HG03432 (cell line): ENCODE results near the gene PHACTR3.

Experiments
- ATAC-seq: cut with Tn5 transposase; IDR thresholded peaks from one replicate; pipeline ENCODE4 v1.9.1; 2021; ENCODE audit warnings: mild to moderate bottlenecking, moderate library complexity; ENCODE audit not compliant: unreplicated experiment

PHACTR3 gene

DNA sequence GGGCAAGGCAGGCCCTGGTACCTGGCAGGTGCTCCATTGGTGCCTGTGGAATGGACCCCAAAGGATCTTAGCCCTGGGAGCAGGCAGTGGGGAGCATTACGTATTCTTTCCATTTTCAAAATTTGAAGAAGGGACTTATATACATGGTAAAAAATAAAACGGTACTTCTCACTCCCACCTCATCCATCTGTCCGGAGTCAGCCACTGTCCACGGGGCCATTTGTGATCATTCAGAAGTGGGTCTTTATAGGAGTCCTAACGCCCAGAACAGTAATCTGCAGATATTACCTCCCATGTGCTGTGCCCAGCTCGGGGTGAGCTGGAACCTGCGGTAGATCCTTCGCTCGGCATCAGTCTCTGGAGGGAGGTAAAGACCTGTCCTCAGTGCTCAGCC, 218.7 kb downstream of the PHACTR3 start:
- no peak for ATAC-seq

DNA sequence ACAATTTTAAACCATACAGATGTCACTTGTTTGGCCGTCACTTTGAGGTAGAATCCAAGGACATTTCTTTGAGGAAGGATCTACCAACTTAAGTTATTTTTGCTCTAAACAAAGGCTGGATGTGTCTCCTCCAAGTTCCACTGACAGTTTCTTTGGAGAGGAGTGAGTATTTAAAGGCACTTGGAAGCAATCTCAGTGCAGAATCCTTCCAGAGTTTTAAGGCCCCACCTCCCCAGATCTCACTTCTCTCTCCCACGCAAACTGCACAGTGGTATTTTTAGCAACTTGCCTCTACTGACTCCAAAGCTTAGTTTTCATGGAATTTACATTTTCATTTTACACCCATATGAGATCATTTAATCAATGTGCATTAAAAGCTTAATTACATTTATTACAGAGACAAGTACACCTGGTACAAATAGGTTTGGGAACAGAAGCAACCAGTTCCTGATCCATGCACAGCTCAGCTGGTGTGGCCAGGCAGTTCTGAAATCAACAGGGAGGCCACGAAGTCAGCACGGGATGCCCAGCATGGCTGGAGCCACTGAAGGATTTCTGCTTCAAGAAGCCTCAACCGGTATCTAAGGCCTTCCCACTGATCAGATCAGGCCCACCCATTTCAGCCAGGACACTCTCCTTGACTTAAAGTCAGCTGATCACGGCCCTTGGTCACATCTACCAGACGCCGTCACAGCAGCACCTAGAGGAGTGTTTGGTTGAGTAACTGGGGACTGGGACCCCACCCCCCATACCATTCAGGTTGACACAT, 219.3 kb downstream of the PHACTR3 start:
- no peak for ATAC-seq

GRCh38 chr20:59824711-59825562, 220.6 kb downstream of the PHACTR3 start:
- no peak for ATAC-seq

GRCh38 chr20:59825563-59825920, 221.2 kb downstream of the PHACTR3 start:
- no peak for ATAC-seq

GRCh38 chr20:59825944-59826759, 221.8 kb downstream of the PHACTR3 start:
- ATAC-seq = no peak

GRCh38 chr20:59827138-59828056, 223.1 kb downstream of the PHACTR3 start:
- no peak for ATAC-seq

- ATAC-seq = no peak
Observed at GRCh38 chr20:59828125-59829053, 224.0 kb downstream of the PHACTR3 start.

DNA sequence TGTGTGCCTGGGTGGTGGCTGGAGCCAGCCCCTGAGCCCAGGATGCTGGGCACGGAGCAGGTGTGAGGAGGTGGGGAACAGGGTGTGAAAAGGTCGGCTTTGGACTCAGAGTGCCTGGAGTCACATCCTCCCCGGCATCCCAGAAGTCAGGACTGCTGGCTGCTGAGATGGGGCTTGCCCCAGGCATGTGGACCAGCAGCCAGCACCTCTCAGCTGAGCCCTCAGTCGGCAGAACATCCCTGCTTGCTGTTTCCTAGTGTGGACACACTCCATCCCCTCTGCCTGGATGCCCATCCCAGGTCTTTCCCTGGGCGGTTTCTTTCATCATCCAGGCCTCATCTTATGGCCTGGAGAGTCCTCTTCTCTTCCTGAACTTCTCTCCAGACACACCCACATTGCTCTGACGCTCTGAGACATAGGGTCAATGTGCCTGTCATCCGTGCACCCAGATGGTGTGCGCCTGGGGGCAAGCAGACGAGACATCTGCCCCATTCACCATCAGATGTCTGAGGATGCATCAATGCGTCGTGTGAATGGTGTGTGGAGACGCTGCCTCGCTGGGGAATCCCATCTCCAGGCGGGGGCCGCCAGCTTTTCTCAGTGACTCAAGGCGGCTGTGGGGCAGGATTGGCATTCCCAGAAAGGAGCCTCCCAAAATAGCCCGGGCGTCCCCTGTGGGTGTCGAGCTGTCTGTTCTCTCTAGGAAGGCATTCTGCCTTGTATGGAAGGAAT, 224.9 kb downstream of the PHACTR3 start:
- no peak for ATAC-seq

DNA sequence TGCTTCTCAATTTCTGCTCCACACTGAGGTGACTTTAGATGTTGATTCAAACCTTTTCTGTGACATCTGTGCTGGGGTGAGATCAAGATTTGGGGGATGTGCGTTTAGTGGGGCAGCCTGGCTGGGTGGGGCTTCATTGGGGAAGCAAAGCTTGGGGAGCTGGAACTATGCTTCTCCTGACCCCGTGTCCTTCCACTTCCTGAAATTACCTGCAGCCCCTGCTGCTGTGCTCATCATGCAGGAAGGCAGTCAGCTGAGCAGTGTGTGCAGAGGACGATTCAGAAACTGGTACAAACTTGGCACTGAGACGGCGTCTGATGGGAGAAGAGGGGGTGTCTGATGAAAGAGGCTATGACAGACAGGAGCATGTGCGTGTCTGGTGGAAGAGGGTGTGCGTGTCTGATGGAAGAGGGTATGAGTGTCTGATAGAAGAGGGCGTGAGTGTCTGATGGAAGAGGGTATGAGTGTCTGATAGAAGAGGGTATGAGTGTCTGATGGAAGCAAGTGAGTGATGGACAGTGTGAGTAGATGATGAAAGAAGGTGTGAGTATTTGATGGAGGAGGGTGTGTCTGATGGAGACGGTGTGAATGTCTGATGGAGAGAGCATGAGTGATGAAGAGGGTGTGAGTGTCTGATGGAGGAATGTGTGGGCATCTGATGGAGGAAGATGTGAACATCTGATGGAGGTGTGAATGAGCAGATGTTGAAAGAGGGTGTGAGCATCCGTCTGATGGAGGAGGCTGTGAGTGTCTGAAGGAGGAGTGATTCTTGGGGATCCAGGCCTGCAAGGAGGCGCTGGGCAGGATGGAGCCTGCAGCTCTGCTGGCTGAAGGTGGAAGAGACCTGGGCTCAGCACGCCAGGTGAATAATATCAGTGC, 225.7 kb downstream of the PHACTR3 start:
- no peak for ATAC-seq

GRCh38 chr20:59830665-59831023, 226.3 kb downstream of the PHACTR3 start:
- ATAC-seq = no peak

DNA sequence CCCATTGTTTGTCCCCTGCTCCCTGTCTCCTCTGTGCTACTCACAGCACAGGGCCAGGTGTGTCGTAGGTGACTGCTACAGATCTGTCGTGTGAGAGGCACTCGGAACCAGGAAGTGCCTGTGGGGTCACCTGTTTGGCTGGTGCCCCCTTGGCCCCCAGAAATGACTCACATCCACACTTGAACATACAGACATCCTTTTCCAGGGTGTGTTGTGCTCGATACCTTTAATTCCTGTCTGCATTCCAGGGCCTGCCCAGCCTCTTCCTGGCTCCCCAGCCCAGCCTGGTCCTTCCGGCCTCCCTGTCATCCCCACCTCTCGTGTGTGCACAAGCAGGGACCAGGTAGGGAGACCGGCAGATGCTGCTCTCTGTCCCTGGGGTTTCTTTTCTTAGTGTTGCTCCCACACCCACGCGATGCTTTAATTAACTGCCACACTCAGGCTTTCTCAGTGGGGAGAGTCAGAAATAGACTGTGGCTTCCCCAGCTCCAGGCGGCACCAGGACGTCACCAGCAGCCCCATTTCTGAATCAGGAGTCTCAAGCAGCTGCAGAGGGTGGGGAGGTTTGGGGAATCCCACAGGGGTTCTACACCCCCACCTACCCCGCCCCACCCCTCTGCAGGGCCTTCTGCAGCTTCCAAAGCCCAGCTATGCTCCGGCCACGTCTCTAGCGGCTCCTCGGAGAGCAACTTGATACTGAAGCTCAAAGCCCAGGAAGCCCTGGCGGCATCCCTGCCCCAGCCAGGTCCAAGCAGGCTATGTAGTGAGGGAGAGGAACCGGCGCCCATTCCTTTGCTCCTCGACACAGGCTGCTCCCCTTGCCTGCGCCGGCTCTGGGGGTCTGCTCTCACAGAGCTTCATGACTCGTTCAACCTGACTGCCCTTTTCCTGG, 226.9 kb downstream of the PHACTR3 start:
- ATAC-seq = no peak

- no peak for ATAC-seq
Observed at GRCh38 chr20:59831916-59832270, 227.6 kb downstream of the PHACTR3 start.

- no peak for ATAC-seq
Observed at GRCh38 chr20:59832406-59833363, 228.3 kb downstream of the PHACTR3 start.

DNA sequence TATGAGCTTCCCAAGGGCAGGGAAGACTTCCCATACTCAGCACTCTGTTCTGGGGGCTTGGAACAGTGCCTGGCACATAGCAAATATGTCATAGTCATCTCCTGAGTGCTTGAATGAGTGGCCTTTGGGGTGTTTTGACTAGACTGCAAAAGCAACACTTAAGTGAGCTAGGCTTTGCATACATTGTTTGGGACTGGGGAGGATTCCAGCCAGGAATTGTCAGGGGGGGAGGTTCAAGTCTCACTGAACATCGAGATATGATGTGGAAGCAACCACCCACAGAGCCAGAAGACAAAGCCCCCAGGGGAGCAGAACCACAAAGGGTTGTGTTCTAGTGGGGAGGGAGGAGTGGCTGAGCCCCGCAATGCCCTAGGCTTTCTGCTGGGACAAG, 230.7 kb downstream of the PHACTR3 start:
- no peak for ATAC-seq
